ENCODE data around the gene IL22.

GRCh38 chr12:68234140-68234539 lies 19.3 kb downstream of the IL22 start:
- TF ChIP-seq, protein P1, sequence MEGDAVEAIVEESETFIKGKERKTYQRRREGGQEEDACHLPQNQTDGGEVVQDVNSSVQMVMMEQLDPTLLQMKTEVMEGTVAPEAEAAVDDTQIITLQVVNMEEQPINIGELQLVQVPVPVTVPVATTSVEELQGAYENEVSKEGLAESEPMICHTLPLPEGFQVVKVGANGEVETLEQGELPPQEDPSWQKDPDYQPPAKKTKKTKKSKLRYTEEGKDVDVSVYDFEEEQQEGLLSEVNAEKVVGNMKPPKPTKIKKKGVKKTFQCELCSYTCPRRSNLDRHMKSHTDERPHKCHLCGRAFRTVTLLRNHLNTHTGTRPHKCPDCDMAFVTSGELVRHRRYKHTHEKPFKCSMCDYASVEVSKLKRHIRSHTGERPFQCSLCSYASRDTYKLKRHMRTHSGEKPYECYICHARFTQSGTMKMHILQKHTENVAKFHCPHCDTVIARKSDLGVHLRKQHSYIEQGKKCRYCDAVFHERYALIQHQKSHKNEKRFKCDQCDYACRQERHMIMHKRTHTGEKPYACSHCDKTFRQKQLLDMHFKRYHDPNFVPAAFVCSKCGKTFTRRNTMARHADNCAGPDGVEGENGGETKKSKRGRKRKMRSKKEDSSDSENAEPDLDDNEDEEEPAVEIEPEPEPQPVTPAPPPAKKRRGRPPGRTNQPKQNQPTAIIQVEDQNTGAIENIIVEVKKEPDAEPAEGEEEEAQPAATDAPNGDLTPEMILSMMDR (IDR thresholded peaks at IDR 0.05), result no peak
- TF ChIP-seq POLR2AphosphoS5 (IDR thresholded peaks at IDR 0.05), result no peak

All from suprapubic skin (tissue), 3 donors.